ENCODE measurements around the gene EPHA1.

- TF ChIP-seq CTCF (IDR thresholded peaks at IDR 0.05), result peak; percentile 86 to 96 (median 92)
- no peak for TF ChIP-seq POLR2A (IDR thresholded peaks at IDR 0.05)
Observed at GRCh38 chr7:143380260-143380645, 28.4 kb downstream of the EPHA1 start.
